Stimulated activated CD4-positive, alpha-beta T cell treated with anti-CD3 and anti-CD28 coated beads, Interleukin-2, amount 100 ng/mL, for 4 hours (primary cell): Measurements from ENCODE around the gene NLRP12.
"Not testable (repeated sequence)": the region's sequence is repeated elsewhere in the genome, so short reads cannot be mapped to it uniquely, and the experiment has no call there.

Experiments
- DNase-seq: peaks from one replicate; pipeline ENCODE4 v3.0.0-alpha.2; 2020; ENCODE audit warnings: low read depth

NLRP12 gene

GRCh38 chr19:53781332-53781731, 42.8 kb downstream of the NLRP12 start:
- not testable (repeated sequence) for DNase-seq

DNA sequence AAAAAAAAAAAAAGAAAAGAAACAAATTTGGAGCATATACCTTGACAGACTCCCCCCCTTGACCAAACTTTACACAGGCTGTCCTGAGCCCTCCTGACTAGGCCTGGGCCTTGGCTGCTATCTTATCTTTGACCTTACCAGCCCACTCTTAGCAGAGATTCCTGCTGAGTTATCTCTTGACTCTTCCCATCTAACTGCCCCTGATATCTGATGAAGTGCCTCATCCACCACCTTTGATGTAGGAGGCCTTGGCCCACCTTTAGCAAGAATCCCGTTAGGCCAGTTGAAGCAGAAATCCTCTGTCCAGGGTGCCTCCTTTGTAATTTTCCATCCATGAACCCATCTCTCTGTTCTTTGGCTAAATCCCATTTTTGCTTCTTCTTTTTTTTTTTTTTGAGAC, 43.6 kb downstream of the NLRP12 start:
- no peak for DNase-seq

DNA sequence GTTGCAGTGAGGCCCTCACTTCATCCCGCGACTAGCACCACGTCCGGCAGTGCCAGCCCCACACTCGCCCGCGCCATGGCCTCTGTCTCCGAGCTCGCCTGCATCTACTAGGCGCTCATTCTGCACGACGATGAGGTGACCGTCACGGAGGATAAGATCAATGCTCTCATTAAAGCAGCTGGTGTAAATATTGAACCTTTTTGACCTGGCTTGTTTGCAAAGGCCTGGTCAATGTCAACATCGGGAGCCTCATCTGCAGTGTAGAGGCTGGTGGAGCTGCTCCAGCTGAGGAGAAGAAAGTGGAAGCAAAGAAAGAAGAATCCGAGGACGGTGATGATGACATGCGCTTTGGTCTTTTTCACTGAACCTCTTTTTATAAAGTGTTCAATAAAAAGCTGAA, 48.6 kb downstream of the NLRP12 start:
- no peak for DNase-seq

GRCh38 chr19:53774491-53774890, 49.6 kb downstream of the NLRP12 start:
- DNase-seq = not testable (repeated sequence)

GRCh38 chr19:53773999-53774398, 50.1 kb downstream of the NLRP12 start:
- DNase-seq = no peak

DNA sequence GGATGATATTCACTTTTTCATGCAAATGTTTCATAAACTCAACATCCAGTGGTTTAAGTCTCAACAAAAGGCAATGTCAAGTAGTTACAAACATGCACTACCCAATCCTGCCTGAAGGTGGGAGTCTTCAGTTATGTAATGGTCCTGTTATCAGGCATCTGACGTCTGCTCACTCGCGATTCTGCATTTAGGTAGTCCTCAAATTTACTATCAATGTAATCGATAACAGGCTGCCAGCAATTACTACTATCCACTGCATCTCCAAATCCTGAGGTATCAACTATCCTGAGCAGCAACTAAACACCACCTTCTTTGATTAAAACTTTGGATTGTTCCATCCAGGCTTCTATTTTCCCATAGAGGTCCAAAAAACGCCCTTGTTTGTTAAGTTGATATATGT, 51.2 kb downstream of the NLRP12 start:
- peak; percentile 6 for DNase-seq

GRCh38 chr19:53771144-53771543, 53.0 kb downstream of the NLRP12 start:
- DNase-seq = no peak

- not testable (repeated sequence) for DNase-seq
Observed at GRCh38 chr19:53769696-53770309, 54.3 kb downstream of the NLRP12 start.

- no peak for DNase-seq
Observed at GRCh38 chr19:53768401-53768800, 55.7 kb downstream of the NLRP12 start.

DNA sequence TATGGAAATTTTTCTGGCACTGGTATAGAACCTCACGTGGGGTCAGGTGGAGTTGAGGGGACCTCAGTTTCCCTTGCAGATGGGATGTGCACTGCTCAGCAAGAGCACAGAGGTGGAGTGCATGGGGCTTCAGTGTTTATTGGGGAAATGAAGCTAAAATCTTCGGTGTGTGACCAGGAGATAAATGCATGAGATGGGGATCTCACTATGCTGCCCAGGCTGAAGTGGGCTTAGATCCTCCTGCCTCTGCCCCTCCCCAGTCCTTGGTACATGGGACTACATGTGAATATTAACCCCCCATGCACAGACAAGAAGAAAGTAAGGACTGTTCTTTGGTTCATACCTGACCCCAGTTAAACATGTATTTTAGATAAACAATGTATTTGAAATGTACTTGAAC, 65.1 kb downstream of the NLRP12 start:
- not testable (repeated sequence) for DNase-seq
